ENCODE results near the gene ERVK3-1. TPM values are rescaled to one million over a fixed set of nuclear protein-coding genes. Genes with fewer than 3 reads are reported as not detected.
A peak's percentile ranks its signal among the peaks of the same experiment; 100 is the strongest.

The ERVK3-1 gene
- total RNA-seq, 6 experiments from 2014 or later: 12.4 to 44.7 (median 15.8) TPM

GRCh38 chr19:58350001-58350861 is 45.1 kb downstream of the ERVK3-1 start:
- DNase-seq (peak in 1 of 3 donors; percentile 68), ATAC-seq (peak; percentile 12 to 61 (median 36))
- no peak for TF ChIP-seq POLR2A (IDR thresholded peaks at IDR 0.05)
- TF ChIP-seq CTCF (IDR thresholded peaks at IDR 0.05): peak in 1 of 4 donors; percentile 19
- H3K27ac ChIP-seq: peak overlapping the region in 2 of 3 donors; percentile 44 to 72
- 11% methylated on average over 23 of the region's 84 CpGs for WGBS (ENCODE audit: insufficient coverage, low coverage, low lambda C conversion rate, missing lambda C conversion rate)
- H3K36me3 ChIP-seq: peaks cover 0 to 9% (median 0%) of the 10 kb centered on the region in 4 donors
- intact Hi-C loops (cut with DNase I): no loop called here
- peak overlapping the region; percentile 69 to 83 (median 69) for H3K4me3 ChIP-seq
- no peaks in the 10 kb centered on the region for H3K27me3 ChIP-seq
- H3K9me3 ChIP-seq: no peaks in the 10 kb centered on the region
- peaks cover 2 to 53% (median 19%) of the 10 kb centered on the region in 4 donors for H3K4me1 ChIP-seq

- H3K4me3 ChIP-seq: peak overlapping the region; percentile 69 to 83 (median 69)
- H3K4me1 ChIP-seq: peaks cover 2 to 59% (median 23%) of the 10 kb centered on the region in 4 donors
- WGBS (ENCODE audit: insufficient coverage, low coverage, low lambda C conversion rate, missing lambda C conversion rate): 29% methylated on average over 4 of the region's 34 CpGs
- peak; percentile 3 to 20 (median 6) for ATAC-seq
- intact Hi-C loops (cut with DNase I): no loop called here
- H3K9me3 ChIP-seq: no peaks in the 10 kb centered on the region
- H3K27me3 ChIP-seq: no peaks in the 10 kb centered on the region
- DNase-seq: no peak
- peak overlapping the region in 1 of 3 donors; percentile 72 for H3K27ac ChIP-seq
- no peak for TF ChIP-seq CTCF (IDR thresholded peaks at IDR 0.05)
- TF ChIP-seq POLR2A (IDR thresholded peaks at IDR 0.05): no peak
- peaks cover 0 to 9% (median 0%) of the 10 kb centered on the region in 4 donors for H3K36me3 ChIP-seq
These were observed 45.8 kb downstream of the ERVK3-1 start for GRCh38 chr19:58350871-58351557.

- TF ChIP-seq POLR2A (IDR thresholded peaks at IDR 0.05): no peak
- no peak for TF ChIP-seq CTCF (IDR thresholded peaks at IDR 0.05)
- intact Hi-C loops (cut with DNase I): no loop called here
- Histone ChIP-seq H3K27me3 (no peaks in the 10 kb centered on the region), H3K4me3 (peak overlapping the region; percentile 69 to 83 (median 69)), H3K27ac (peak overlapping the region in 1 of 3 donors; percentile 72), H3K4me1 (peaks cover 2 to 59% (median 24%) of the 10 kb centered on the region in 4 donors), H3K9me3 (no peaks in the 10 kb centered on the region), H3K36me3 (peaks cover 0 to 9% (median 0%) of the 10 kb centered on the region in 4 donors)
- ATAC-seq (peak; percentile 3 to 24 (median 18)), DNase-seq (peak in 1 of 3 donors; percentile 65)
- 40% methylated on average over 3 of the region's 9 CpGs for WGBS (ENCODE audit: insufficient coverage, low coverage, low lambda C conversion rate, missing lambda C conversion rate)
These were observed 46.3 kb downstream of the ERVK3-1 start for GRCh38 chr19:58351558-58351878.

- TF ChIP-seq CTCF (IDR thresholded peaks at IDR 0.05): no peak
- TF ChIP-seq POLR2A (IDR thresholded peaks at IDR 0.05): no peak
- H3K4me1 ChIP-seq: peaks cover 2 to 59% (median 24%) of the 10 kb centered on the region in 4 donors
- ATAC-seq (peak in 1 of 4 donors; percentile 5), DNase-seq (peak in 1 of 3 donors; percentile 19)
- H3K9me3 ChIP-seq: no peaks in the 10 kb centered on the region
- no peaks in the 10 kb centered on the region for H3K27me3 ChIP-seq
- peaks cover 0 to 9% (median 0%) of the 10 kb centered on the region in 4 donors for H3K36me3 ChIP-seq
- peak overlapping the region; percentile 69 to 83 (median 69) for H3K4me3 ChIP-seq
- peak overlapping the region; percentile 41 to 72 (median 44) for H3K27ac ChIP-seq
- WGBS (ENCODE audit: insufficient coverage, low coverage, low lambda C conversion rate, missing lambda C conversion rate): 37% methylated on average over 17 of the region's 23 CpGs
- intact Hi-C loops (cut with DNase I): no loop called here
These were observed 47.0 kb downstream of the ERVK3-1 start for GRCh38 chr19:58351990-58352755.
